H7 (cell line): ENCODE data around the gene RALBP1. TPM values are rescaled to one million over a fixed set of nuclear protein-coding genes. Genes with fewer than 3 reads are reported as not detected.
A peak's percentile ranks its signal among the peaks of the same experiment; 100 is the strongest.
"Not testable (repeated sequence)": the region's sequence is repeated elsewhere in the genome, so short reads cannot be mapped to it uniquely, and the experiment has no call there.

ENCODE experiments used
- DNase-seq: peaks from one replicate; pipeline ENCODE4 v3.0.0; 2012
- H3K27me3 ChIP-seq: 2 replicates; pipeline ENCODE4 v1.6.0; 2011; ENCODE audit warnings: mild to moderate bottlenecking, low read length; ENCODE audit not compliant: control insufficient read depth, insufficient read depth
- H3K36me3 ChIP-seq: replicated peaks from 2 replicates; pipeline ENCODE4 v1.5.1; 2011; ENCODE audit warnings: low read length; ENCODE audit not compliant: control insufficient read depth, insufficient read depth
- H3K4me3 ChIP-seq: 2 replicates; pipeline ENCODE4 v1.5.1; 2011; ENCODE audit warnings: low read depth, mild to moderate bottlenecking, control low read depth, low read length, moderate library complexity; ENCODE audit not compliant: insufficient read depth
- total RNA-seq: library from RNA; depleted of rRNA; stranded (reverse); fragments of >200 nt; shearing (Covaris generic); gene quantifications from 2 replicates; pipeline ENCODE4 v1.2.3, GENCODE V29; 2014

The RALBP1 gene
- total RNA-seq, 1 experiment from 2014 or later: 59.1 TPM

- no peaks in the 10 kb centered on the region; the same call in 1 of the 2 replicates for H3K27me3 ChIP-seq
- DNase-seq: no peak
- H3K4me3 ChIP-seq: peak overlapping the region; percentile 97
- no peaks in the 10 kb centered on the region for H3K36me3 ChIP-seq
Measured at GRCh38 chr18:9475643-9476591, 604 bp downstream of the RALBP1 start.

GRCh38 chr18:9476949-9477348 lies 1.6 kb downstream of the RALBP1 start:
- DNase-seq, H3K4me3 ChIP-seq, H3K36me3 ChIP-seq, H3K27me3 ChIP-seq: not testable (repeated sequence)

GRCh38 chr18:9477509-9477908 lies 2.2 kb downstream of the RALBP1 start:
- no peaks in the 10 kb centered on the region for H3K36me3 ChIP-seq
- no peaks in the 10 kb centered on the region; the same call in 1 of the 2 replicates for H3K27me3 ChIP-seq
- no peak overlapping the region for H3K4me3 ChIP-seq
- no peak for DNase-seq

- Histone ChIP-seq H3K27me3 (no peaks in the 10 kb centered on the region; the same call in 1 of the 2 replicates), H3K4me3 (no peak overlapping the region), H3K36me3 (no peaks in the 10 kb centered on the region)
- peak; percentile 32 for DNase-seq
Measured at GRCh38 chr18:9478545-9478944, 3.2 kb downstream of the RALBP1 start.

GRCh38 chr18:9482790-9483189 lies 7.5 kb downstream of the RALBP1 start:
- DNase-seq: no peak
- H3K4me3 ChIP-seq: no peak overlapping the region
- no peaks in the 10 kb centered on the region for H3K27me3 ChIP-seq
- H3K36me3 ChIP-seq: no peaks in the 10 kb centered on the region

GRCh38 chr18:9483526-9483925 lies 8.2 kb downstream of the RALBP1 start:
- Histone ChIP-seq H3K36me3 (no peaks in the 10 kb centered on the region), H3K27me3 (no peaks in the 10 kb centered on the region), H3K4me3 (no peak overlapping the region)
- DNase-seq: no peak

- not testable (repeated sequence) for H3K36me3 ChIP-seq, H3K27me3 ChIP-seq, DNase-seq, H3K4me3 ChIP-seq
Measured at GRCh38 chr18:9484856-9485255, 9.5 kb downstream of the RALBP1 start.

GRCh38 chr18:9488538-9488937 lies 13.2 kb downstream of the RALBP1 start:
- Histone ChIP-seq H3K27me3 (no peaks in the 10 kb centered on the region), H3K36me3 (no peaks in the 10 kb centered on the region), H3K4me3 (no peak overlapping the region)
- DNase-seq: no peak

GRCh38 chr18:9494778-9495331 lies 19.5 kb downstream of the RALBP1 start:
- no peak overlapping the region for H3K4me3 ChIP-seq
- no peaks in the 10 kb centered on the region for H3K36me3 ChIP-seq
- DNase-seq: no peak

GRCh38 chr18:9495465-9495864 lies 20.2 kb downstream of the RALBP1 start:
- no peak overlapping the region for H3K4me3 ChIP-seq
- H3K36me3 ChIP-seq: no peaks in the 10 kb centered on the region
- H3K27me3 ChIP-seq: no peaks in the 10 kb centered on the region
- DNase-seq: no peak

More at GRCh38 chr18:9494778-9495331, 19.5 kb downstream of the RALBP1 start:
- H3K27me3 ChIP-seq: no peaks in the 10 kb centered on the region

GRCh38 chr18:9495916-9496705 lies 20.8 kb downstream of the RALBP1 start:
- Histone ChIP-seq H3K36me3 (no peaks in the 10 kb centered on the region), H3K27me3 (no peaks in the 10 kb centered on the region), H3K4me3 (no peak overlapping the region)
- no peak for DNase-seq

- Histone ChIP-seq H3K27me3 (no peaks in the 10 kb centered on the region), H3K4me3 (no peak overlapping the region), H3K36me3 (no peaks in the 10 kb centered on the region)
- DNase-seq: no peak
Measured at GRCh38 chr18:9506046-9506792, 30.9 kb downstream of the RALBP1 start.

GRCh38 chr18:9507565-9508088 lies 32.3 kb downstream of the RALBP1 start:
- no peak for DNase-seq
- no peak overlapping the region for H3K4me3 ChIP-seq
- H3K27me3 ChIP-seq: no peaks in the 10 kb centered on the region
- no peaks in the 10 kb centered on the region for H3K36me3 ChIP-seq
